Medulla oblongata (tissue), 1 donor: ENCODE measurements around the gene TRAPPC2L.
"Not testable (repeated sequence)": the region's sequence is repeated elsewhere in the genome, so short reads cannot be mapped to it uniquely, and the experiment has no call there.

Source experiments
- DNase-seq: peaks from one replicate; pipeline ENCODE4 v3.0.0-alpha.2; 2015; ENCODE audit errors: extremely low spot score

The TRAPPC2L gene

GRCh38 chr16:88891083-88891482, 34.2 kb downstream of the TRAPPC2L start:
- DNase-seq = no peak

- DNase-seq = no peak
Observed at GRCh38 chr16:88892065-88892464, 35.1 kb downstream of the TRAPPC2L start.

- DNase-seq = no peak
Observed at GRCh38 chr16:88893127-88893968, 36.4 kb downstream of the TRAPPC2L start.

DNA sequence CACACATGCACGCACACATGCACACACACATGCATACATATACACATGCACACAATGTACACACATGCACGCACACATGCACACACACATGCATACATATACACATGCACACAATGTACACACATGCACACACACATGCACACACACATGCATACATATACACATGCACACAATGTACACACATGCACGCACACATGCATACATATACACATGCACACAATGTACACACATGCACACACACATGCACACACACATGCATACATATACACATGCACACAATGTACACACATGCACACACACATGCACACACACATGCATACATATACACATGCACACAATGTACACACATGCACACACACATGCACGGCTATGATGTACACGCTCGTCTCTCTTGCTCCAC, 37.3 kb downstream of the TRAPPC2L start:
- not testable (repeated sequence) for DNase-seq

GRCh38 chr16:88894681-88895300, 37.9 kb downstream of the TRAPPC2L start:
- no peak for DNase-seq

GRCh38 chr16:88895335-88895734, 38.4 kb downstream of the TRAPPC2L start:
- DNase-seq = no peak

GRCh38 chr16:88896238-88897070, 39.5 kb downstream of the TRAPPC2L start:
- DNase-seq = no peak

DNA sequence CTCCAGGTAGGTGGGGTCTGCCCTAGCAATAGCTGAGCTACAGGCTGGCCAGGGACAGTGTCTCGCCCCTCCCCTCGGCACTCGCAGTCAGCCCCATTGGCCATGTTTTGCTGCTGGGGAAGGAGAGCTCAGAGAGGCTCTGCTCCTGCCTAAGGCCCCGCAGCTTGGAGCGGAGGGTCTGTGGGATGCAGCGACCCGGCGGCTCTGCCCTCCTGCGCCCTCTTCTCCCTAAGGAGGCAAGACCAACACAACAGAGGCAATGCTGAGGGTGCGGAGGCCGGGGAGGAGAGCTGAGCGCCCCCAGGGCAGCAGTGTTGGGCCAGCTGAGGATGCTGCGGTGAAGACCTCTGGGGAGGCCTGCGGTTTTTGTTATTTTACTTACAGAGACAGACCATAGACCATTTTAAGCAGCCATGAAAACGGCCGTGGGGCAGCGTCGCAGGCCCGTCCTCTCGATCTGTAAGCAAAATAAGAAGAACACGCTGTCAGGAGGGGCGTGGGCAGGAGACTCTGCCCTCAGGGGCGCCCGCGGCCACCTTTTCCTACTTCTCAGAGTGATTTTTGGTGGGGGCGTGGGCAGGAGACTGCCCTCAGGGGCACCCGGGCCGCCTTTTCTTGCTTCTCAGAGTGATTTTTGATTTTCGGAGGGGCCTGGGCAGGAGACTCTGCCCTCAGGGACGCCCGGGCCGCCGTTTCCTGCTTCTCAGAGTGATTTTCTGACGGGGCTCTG, 40.9 kb downstream of the TRAPPC2L start:
- no peak for DNase-seq

DNA sequence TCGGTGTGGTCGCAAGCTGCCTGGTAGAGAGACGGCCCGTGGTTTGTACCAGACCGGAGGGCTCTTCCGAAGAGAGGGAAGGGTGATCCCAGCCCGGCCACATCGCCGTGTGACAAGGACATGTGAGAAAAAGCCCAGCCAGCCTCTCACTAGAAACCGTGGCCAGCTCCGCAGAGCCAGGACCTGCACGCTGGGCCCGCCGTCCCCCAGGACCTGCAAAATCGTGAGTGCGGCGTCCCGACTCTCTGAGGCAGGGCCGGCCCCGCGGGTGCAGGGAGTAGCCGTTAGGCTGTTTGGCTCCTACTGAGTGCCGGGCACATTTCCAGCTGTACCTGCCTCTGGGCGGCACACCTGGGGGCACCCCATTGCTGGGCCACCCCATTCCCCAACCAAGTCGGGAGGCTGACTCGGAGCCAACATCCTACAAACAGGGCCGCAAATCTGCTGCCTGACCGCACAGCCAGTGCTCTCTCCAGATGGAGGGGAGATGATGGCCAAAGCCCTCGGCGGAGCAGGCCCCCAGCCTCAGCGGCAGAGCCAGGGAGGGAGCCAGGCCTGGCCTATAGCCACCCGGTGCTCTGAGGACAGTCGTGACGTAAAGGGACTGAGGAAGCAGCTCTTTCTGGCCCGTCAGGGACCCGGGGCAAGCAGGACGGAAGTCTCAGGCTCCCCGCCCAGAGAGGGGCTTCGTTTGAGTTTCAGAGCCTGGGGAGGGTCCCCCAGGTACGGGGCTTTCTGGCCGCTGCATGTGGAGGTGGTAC, 43.2 kb downstream of the TRAPPC2L start:
- DNase-seq = no peak

DNA sequence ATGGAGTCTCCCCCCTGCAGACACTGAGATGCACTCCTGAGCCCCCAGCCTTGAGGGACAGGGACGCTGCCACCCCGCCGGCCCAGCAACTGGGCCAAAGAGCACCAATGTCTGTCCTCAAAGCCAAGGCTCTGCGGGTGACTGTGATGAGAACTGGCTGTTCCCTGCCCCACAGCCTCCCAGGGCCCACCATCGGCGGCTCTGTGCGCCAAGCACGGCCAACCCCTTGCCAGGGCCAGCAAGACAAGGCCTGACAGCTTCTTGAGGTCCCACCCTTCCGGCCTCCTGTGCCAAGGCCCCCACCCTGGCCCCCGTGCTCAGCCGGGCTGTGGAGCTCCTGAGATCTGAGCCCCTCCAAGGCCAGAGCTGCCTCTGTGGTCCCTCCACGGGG, 43.7 kb downstream of the TRAPPC2L start:
- no peak for DNase-seq

GRCh38 chr16:88901718-88902337, 44.9 kb downstream of the TRAPPC2L start:
- no peak for DNase-seq

DNA sequence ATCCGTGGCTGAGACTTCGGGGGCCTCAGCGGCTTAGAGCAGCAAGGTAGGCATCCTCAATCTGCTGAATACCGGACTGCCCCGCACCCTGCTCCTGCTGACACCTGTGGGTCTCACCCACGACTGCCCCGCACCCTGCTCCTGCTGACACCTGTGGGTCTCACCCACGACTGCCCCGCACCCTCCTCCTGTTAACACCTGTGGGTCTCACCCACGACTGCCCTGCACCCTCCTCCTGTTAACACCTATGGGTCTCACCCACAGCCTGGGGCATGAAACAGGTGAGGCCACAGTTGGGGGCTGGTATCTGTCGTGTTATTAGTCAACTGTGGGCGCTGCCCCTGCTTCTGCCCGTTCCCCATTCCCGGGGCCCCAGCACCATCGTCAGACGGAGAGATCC, 45.8 kb downstream of the TRAPPC2L start:
- DNase-seq = no peak

GRCh38 chr16:88903267-88903666, 46.3 kb downstream of the TRAPPC2L start:
- DNase-seq = no peak

DNA sequence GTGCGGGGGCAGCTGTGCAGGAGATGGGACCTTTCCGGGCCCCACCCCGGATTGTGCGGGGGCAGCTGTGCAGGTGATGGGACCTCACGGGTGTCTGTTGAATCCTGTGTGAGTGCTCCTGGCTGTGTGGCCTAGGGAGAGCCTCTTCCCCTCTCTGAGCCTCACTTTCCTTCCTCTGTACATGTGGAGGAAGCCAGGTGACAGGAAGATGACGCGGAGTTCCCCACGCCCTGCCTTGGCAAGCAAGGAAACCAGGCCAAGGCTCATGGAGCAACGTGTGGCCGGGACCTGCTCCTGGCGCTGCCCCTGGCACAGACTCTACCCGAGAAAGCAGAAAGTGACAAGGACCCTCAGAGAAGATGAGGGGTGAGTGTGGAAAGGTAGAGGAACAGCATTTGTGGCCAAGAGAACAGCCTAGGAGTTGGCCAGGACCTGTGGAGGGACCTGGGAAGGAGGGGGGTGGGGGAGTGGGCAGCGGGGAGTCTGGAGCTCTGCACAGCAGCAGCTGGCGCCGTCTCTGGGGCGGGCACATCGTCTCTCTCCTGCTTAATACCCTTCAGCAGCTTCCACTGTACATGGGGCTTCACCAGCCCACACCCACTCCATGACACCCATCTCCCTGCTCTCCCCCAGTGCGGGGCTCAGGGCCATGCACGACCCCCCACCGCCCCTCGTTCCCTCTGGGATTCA, 47.9 kb downstream of the TRAPPC2L start:
- DNase-seq = no peak

DNA sequence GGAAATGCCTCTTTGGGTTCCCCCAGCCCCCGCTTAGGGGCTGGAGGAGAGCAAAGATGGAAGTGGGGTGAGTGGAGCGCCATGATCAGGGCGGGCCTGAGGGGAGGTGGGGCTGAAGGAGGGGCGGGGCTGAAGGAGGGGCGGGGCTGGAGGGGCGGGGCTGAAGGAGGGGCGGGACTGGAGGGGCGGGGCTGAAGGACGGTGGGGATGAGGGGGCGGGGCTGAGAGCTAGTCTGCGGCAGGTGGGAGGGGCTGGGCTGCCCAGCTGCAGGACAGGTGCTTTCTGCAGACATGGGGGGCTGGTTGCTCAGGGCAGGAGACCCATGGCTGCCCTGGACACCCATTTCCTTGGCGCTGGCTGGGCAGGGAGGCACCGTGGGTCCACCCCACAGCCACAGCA, 48.6 kb downstream of the TRAPPC2L start:
- DNase-seq = no peak

DNA sequence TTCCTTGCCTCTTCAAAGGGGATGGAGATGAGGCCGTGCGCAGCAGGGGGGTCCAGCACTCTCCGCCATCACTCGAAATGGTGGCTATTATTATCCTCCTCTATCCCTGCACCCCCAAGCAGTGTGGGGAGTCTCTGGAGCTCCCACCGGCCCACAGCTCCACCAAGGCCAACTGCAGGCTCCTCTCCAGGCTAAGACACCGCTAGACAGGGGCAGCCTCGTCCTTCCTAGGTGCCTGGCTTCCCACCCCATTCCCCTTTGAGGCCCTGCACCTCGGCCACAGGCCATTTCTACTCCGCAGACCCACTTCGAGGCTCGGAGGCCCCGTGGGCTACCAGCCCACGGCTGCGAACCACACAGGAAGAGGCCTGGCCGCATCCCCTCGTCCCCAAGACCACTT, 49.1 kb downstream of the TRAPPC2L start:
- no peak for DNase-seq

DNA sequence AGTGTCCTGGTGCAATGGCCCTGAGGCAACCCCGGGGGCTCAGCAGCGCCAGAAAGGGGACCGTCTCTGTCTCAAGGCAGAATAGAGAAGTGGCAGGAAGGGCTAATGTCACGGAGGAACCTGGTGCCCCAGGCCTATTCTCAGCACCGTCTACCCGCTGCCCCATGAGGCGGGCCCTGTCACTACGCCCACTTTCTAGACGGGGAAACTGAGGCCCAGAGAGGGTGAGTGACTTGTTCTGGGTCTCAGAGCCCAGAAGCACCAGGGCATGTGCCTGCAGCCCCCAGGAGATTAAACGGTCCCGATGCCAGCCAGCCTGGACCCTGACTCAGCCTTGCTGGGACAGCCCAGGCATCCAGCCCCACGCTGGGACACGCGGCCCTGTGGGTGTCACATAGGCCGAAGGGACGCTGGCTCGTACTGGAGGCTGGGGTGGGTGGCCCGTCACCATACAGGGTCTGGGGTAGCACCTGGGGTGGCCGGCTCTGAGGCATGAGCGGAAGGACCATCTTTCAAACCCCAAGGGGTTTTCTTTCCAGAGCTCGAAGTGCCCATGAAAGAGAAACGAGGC, 49.7 kb downstream of the TRAPPC2L start:
- DNase-seq = no peak

DNA sequence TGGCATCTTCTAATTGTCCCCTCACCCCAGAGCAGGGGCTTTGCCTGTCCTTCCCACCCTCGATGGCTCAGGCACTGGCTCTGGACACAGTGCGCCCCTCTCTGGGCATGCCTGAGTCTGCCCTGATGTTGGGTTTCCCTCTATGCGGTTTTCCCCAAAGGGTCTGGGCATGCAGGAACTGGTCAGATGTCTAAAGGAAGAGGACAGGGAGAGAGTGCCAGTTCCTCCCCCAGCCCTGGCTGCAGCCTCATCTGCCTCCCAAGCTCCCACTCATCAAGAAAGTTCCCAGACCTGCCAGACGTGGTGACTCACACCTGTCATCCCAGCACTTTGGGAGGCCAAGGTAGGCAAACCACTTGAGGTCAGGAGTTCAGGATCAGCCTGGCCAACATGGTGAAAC, 50.8 kb downstream of the TRAPPC2L start:
- DNase-seq = no peak

GRCh38 chr16:88908307-88908706, 51.4 kb downstream of the TRAPPC2L start:
- DNase-seq = no peak
